DND-41 (cell line): ENCODE measurements around the gene ITPR2.

Experiments
- EZH2 ChIP-seq: IDR thresholded peaks from 3 replicates; pipeline ENCODE4 v1.6.1; 2012; ENCODE audit warnings: borderline replicate concordance, low read depth, mild to moderate bottlenecking, moderate library complexity, low read length, inconsistent platforms; ENCODE audit not compliant: severe bottlenecking
- TF ChIP-seq, protein P1 (sequence below): IDR thresholded peaks from 2 replicates; pipeline ENCODE4 v1.5.1; 2012; ENCODE audit warnings: borderline replicate concordance, low read length, moderate library complexity, mild to moderate bottlenecking; ENCODE audit not compliant: poor library complexity, severe bottlenecking; ENCODE audit errors: extremely low read depth

DNA sequence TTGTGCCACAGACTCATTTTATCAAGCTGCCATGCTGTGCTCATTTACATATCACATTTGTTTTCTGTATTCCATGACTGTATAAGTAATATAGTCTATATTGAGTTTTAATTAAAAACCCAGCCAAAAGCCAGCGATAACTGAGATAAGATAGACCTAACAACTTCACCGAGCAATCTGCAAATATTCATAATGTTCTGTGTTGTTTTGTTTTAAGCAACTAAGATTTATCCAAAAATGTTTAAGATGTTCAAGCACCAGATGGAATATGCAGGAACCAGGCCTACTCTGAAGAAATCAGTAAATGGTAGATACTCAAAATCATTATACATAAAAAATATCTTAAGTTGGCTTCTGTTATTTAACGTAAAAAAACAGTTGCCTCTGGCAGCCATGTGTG lies 295.3 kb downstream of the ITPR2 start:
- TF ChIP-seq, protein P1, sequence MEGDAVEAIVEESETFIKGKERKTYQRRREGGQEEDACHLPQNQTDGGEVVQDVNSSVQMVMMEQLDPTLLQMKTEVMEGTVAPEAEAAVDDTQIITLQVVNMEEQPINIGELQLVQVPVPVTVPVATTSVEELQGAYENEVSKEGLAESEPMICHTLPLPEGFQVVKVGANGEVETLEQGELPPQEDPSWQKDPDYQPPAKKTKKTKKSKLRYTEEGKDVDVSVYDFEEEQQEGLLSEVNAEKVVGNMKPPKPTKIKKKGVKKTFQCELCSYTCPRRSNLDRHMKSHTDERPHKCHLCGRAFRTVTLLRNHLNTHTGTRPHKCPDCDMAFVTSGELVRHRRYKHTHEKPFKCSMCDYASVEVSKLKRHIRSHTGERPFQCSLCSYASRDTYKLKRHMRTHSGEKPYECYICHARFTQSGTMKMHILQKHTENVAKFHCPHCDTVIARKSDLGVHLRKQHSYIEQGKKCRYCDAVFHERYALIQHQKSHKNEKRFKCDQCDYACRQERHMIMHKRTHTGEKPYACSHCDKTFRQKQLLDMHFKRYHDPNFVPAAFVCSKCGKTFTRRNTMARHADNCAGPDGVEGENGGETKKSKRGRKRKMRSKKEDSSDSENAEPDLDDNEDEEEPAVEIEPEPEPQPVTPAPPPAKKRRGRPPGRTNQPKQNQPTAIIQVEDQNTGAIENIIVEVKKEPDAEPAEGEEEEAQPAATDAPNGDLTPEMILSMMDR = no peak
- TF ChIP-seq EZH2 = no peak
